ENCODE results near the gene SLC16A10. TPM values are rescaled to one million over a fixed set of nuclear protein-coding genes. Genes with fewer than 3 reads are reported as not detected.

The SLC16A10 gene
- total and polyA plus RNA-seq, 7 donors = 13.9 to 106 (median 43.1) TPM

DNA sequence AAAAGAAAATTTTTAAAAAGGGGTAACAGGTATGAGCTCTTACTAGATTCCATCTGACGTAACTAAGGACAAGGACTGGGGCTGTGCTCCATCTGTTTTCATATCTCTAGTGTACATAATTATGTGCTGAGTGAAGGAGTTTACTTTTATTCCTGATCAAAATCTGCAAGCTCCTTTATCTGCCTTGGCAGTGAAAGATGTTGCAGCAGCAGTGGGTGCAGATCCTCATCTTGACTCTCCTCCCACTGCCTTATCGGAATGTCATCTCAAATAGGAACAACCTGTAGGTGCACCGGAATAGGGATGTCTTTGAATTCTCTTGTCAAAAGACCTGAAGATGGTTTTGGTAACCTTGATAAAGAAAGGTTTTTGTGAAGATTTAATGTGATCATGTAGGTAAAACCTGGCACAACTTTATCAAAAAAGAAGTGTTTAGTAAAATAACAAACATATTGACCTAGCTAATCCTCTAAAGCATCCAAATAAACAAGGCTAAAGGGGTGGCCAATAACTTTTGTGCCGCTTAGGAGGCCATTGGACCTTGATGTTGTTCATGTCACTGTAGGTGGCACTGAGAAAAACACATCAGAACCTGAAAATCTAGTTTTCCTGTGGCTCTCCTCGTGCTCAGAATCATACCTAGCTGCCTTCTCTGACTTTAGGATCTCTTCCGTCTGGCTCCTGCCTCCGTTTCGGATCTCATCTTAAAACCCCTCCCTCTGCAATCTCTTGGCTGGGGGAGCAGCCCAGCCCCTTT is 19.0 kb upstream of the SLC16A10 start:
- no peak for ATAC-seq
- TF ChIP-seq CTCF (IDR thresholded peaks at IDR 0.05) = no peak
- WGBS, 3 donors = 78 to 85% (median 83%) methylated on average over 8 of the region's 8 CpGs

GRCh38 chr6:111068866-111069234 is 18.5 kb upstream of the SLC16A10 start:
- no peak overlapping the region for H3K27ac ChIP-seq
- intact Hi-C loops (cut with DNase I) = no loop called here

More for the DNA sequence above, 19.0 kb upstream of the SLC16A10 start:
- H3K27ac ChIP-seq = no peak overlapping the region
- peaks cover 8% of the 10 kb centered on the region for H3K9me3 ChIP-seq
- intact Hi-C loops (cut with DNase I) = no loop called here
- peaks cover 0 to 2% of the 10 kb centered on the region in 2 donors for H3K36me3 ChIP-seq (ENCODE audit: insufficient read depth in 1 of 2, low read depth in 1 of 2)
- peaks cover 5% of the 10 kb centered on the region for H3K4me1 ChIP-seq
- no peak overlapping the region for H3K4me3 ChIP-seq
- no peaks in the 10 kb centered on the region for H3K27me3 ChIP-seq (ENCODE audit: insufficient read depth in 3 of 3, low read length in 2 of 3)
- DNase-seq = no peak

DNA sequence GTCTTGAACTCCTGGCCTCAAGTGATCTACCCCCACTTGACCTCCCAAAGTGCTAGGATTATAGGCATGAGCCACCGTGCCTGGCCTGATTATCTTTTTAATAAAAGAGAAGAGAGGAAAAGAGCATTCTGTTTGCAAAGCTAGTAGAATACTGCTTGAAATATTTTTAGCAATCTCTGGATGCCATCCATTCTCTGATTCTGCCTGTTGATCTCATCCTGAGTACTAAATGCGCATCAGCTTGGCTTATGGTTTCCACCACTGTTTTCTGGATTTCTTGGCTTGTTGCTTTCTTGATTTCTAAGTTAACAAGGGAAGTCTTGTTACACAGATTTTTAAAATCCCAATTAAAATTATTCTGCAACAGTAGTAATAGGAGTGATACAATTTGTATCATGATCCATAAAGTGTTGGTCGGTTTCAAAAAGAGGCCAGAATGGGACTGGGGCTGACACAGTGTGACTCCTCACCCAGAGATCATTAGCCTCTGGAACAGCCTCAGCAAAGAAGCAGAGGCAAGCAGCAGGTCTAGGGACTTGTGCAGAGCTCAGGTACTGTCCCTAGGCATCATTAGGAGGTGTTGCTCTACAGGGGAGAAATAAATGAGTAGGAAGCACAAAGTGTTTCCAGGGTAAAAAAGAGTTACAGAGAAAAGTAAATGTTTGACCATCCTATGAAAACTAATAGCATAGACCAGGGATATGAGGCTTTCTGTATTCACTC is 17.8 kb upstream of the SLC16A10 start:
- Histone ChIP-seq H3K36me3 (ENCODE audit: insufficient read depth in 1 of 2, low read depth in 1 of 2) (peaks cover 0 to 2% of the 10 kb centered on the region in 2 donors), H3K4me3 (no peak overlapping the region), H3K27ac (no peak overlapping the region), H3K9me3 (no peaks in the 10 kb centered on the region), H3K27me3 (ENCODE audit: insufficient read depth in 3 of 3, low read length in 2 of 3) (no peaks in the 10 kb centered on the region), H3K4me1 (peaks cover 5% of the 10 kb centered on the region)
- DNase-seq (no peak), ATAC-seq (peak in 1 of 4 donors; percentile 37)
- intact Hi-C loops (cut with DNase I) = no loop called here
- 37 to 71% (median 49%) methylated on average over 3 of the region's 3 CpGs for WGBS, 3 donors
- no peak for TF ChIP-seq CTCF (IDR thresholded peaks at IDR 0.05)

More at GRCh38 chr6:111068866-111069234, 18.5 kb upstream of the SLC16A10 start:
- peaks cover 2% of the 10 kb centered on the region for H3K9me3 ChIP-seq
- DNase-seq (no peak), ATAC-seq (no peak)
- peaks cover 0 to 2% of the 10 kb centered on the region in 2 donors for H3K36me3 ChIP-seq (ENCODE audit: insufficient read depth in 1 of 2, low read depth in 1 of 2)
- H3K4me3 ChIP-seq = no peak overlapping the region
- H3K27me3 ChIP-seq (ENCODE audit: insufficient read depth in 3 of 3, low read length in 2 of 3) = no peaks in the 10 kb centered on the region
- peaks cover 5% of the 10 kb centered on the region for H3K4me1 ChIP-seq
- TF ChIP-seq CTCF (IDR thresholded peaks at IDR 0.05) = no peak
- WGBS, 3 donors = 56 to 85% (median 61%) methylated on average over 2 of the region's 2 CpGs

GRCh38 chr6:111070105-111071005 is 16.9 kb upstream of the SLC16A10 start:
- 46 to 67% (median 49%) methylated on average over 11 of the region's 11 CpGs for WGBS, 3 donors
- no peak for DNase-seq
- TF ChIP-seq CTCF (IDR thresholded peaks at IDR 0.05) = no peak
- Histone ChIP-seq H3K4me1 (peaks cover 5% of the 10 kb centered on the region), H3K36me3 (ENCODE audit: insufficient read depth in 1 of 2, low read depth in 1 of 2) (no peaks in the 10 kb centered on the region), H3K27ac (no peak overlapping the region), H3K9me3 (no peaks in the 10 kb centered on the region), H3K27me3 (ENCODE audit: insufficient read depth in 3 of 3, low read length in 2 of 3) (no peaks in the 10 kb centered on the region), H3K4me3 (no peak overlapping the region)
- intact Hi-C loops (cut with DNase I) = no loop called here
- ATAC-seq = peak in 3 of 4 donors; percentile 34 to 88 (median 43)

All from psoas muscle (tissue), 8 donors.